ENCODE data around the gene COPB2.
"Not testable (repeated sequence)": the region's sequence is repeated elsewhere in the genome, so short reads cannot be mapped to it uniquely, and the experiment has no call there.

COPB2 gene

GRCh38 chr3:139377378-139377777 is 12.1 kb downstream of the COPB2 start:
- no peak for DNase-seq

GRCh38 chr3:139374099-139374498 is 15.3 kb downstream of the COPB2 start:
- DNase-seq: no peak

GRCh38 chr3:139364549-139364948 is 24.9 kb downstream of the COPB2 start:
- DNase-seq: no peak

GRCh38 chr3:139361276-139361675 is 28.2 kb downstream of the COPB2 start:
- no peak for DNase-seq

GRCh38 chr3:139358841-139359562 is 30.4 kb downstream of the COPB2 start:
- no peak for DNase-seq

- no peak for DNase-seq
These were observed 31.5 kb downstream of the COPB2 start for GRCh38 chr3:139357899-139358298.

GRCh38 chr3:139355891-139356290 is 33.6 kb downstream of the COPB2 start:
- DNase-seq: no peak

GRCh38 chr3:139355476-139355875 is 34.0 kb downstream of the COPB2 start:
- DNase-seq: no peak

GRCh38 chr3:139354661-139355060 is 34.8 kb downstream of the COPB2 start:
- DNase-seq: no peak

GRCh38 chr3:139353920-139354556 is 35.4 kb downstream of the COPB2 start:
- peak; percentile 23 for DNase-seq

GRCh38 chr3:139346771-139347170 is 42.7 kb downstream of the COPB2 start:
- no peak for DNase-seq

- peak; percentile 83 for DNase-seq
These were observed 45.3 kb downstream of the COPB2 start, which contains the start of gene MRPS22 for GRCh38 chr3:139343895-139344856. Gene MRPS22, plus strand, starts transcription at chr3:139344020. Its CDS starts 7 bp downstream, at chr3:139344027.

- no peak for DNase-seq
These were observed 47.4 kb downstream of the COPB2 start for GRCh38 chr3:139342054-139342453.

GRCh38 chr3:139340784-139341183 is 48.7 kb downstream of the COPB2 start:
- no peak for DNase-seq

- DNase-seq: no peak
These were observed 50.1 kb downstream of the COPB2 start for GRCh38 chr3:139339219-139339906.

GRCh38 chr3:139338405-139338804 is 51.0 kb downstream of the COPB2 start:
- DNase-seq: no peak

- DNase-seq: not testable (repeated sequence)
These were observed 54.8 kb downstream of the COPB2 start for GRCh38 chr3:139334675-139335074.

GRCh38 chr3:139332092-139332491 is 57.4 kb downstream of the COPB2 start:
- DNase-seq: no peak

GRCh38 chr3:139329364-139329850 is 60.0 kb downstream of the COPB2 start:
- peak; percentile 72 for DNase-seq

- no peak for DNase-seq
These were observed 61.1 kb downstream of the COPB2 start for GRCh38 chr3:139328356-139328755.

- DNase-seq: no peak
These were observed 61.6 kb downstream of the COPB2 start for GRCh38 chr3:139327861-139328260.

GRCh38 chr3:139327231-139327630 is 62.2 kb downstream of the COPB2 start:
- DNase-seq: no peak

GRCh38 chr3:139326707-139327106 is 62.7 kb downstream of the COPB2 start:
- DNase-seq: no peak

Measured in NCI-H1694 treated with DMSO at 0.1 percent for 48 hours (cell line).